Measurements from ENCODE around the gene SOCS2. TPM values are rescaled to one million over a fixed set of nuclear protein-coding genes. Genes with fewer than 3 reads are reported as not detected.

SOCS2 gene
- 10 to 100 TPM; 21.4 to 25.5 TPM for total RNA-seq

- no peak for DNase-seq (ENCODE audit: low spot score)
- H3K4me1 ChIP-seq: peaks cover 0 to 8% of the 10 kb centered on the region in 2 donors
- no peaks in the 10 kb centered on the region for H3K9me3 ChIP-seq
- peak within 1 kb of the TSS; percentile 88 to 93 for H3K27ac ChIP-seq
- TF ChIP-seq, protein P1, sequence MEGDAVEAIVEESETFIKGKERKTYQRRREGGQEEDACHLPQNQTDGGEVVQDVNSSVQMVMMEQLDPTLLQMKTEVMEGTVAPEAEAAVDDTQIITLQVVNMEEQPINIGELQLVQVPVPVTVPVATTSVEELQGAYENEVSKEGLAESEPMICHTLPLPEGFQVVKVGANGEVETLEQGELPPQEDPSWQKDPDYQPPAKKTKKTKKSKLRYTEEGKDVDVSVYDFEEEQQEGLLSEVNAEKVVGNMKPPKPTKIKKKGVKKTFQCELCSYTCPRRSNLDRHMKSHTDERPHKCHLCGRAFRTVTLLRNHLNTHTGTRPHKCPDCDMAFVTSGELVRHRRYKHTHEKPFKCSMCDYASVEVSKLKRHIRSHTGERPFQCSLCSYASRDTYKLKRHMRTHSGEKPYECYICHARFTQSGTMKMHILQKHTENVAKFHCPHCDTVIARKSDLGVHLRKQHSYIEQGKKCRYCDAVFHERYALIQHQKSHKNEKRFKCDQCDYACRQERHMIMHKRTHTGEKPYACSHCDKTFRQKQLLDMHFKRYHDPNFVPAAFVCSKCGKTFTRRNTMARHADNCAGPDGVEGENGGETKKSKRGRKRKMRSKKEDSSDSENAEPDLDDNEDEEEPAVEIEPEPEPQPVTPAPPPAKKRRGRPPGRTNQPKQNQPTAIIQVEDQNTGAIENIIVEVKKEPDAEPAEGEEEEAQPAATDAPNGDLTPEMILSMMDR (IDR thresholded peaks at IDR 0.05): no peak
- H3K36me3 ChIP-seq: peaks cover 11% of the 10 kb centered on the region
- H3K27me3 ChIP-seq: no peaks in the 10 kb centered on the region
- peak within 1 kb of the TSS; percentile 74 to 79 for H3K4me3 ChIP-seq
Measured at GRCh38 chr12:93571925-93572711, at the start of gene SOCS2. Gene SOCS2 (plus strand): TSS chr12:93572675. CDS start chr12:93572898, 223 bp downstream.

GRCh38 chr12:93524386-93525133 is 47.9 kb upstream of the SOCS2 start:
- TF ChIP-seq, protein P1 (IDR thresholded peaks at IDR 0.05): no peak
- Histone ChIP-seq H3K27ac (no peak overlapping the region), H3K9me3 (no peaks in the 10 kb centered on the region), H3K27me3 (no peaks in the 10 kb centered on the region), H3K4me1 (peaks cover 0 to 4% of the 10 kb centered on the region in 2 donors), H3K4me3 (no peak overlapping the region), H3K36me3 (no peaks in the 10 kb centered on the region)
- DNase-seq (ENCODE audit: low spot score): no peak

DNA sequence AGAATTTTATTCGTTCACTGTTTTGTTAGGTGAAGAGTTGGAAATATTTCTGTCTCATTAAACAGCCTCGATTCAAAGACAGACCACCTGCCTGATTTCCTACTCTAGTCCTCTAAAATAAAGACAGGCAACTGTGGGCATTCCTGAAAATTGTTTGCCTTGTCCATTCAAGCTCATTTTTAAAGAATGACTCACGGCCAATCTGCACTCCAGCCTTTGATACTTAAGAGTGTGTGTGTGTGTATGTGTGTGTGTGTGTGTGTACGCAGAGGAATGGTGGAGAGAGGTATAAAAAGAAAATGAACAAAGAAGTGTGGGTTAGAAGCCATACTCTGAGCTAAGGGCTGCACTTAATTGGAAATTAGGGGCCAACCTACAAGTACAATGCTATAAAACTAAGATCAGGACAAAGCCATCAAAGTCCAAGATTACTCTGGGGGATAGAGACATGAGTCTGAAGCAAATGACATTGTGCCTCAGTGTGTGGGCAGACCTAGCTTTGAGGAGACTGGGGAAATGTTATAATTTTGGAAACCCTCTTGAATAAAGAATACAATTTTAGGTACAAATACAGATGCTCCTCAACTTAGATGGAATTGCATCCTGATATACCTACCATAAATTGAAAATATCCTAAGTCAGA is 45.6 kb upstream of the SOCS2 start:
- no peaks in the 10 kb centered on the region for H3K4me1 ChIP-seq
- H3K4me3 ChIP-seq: no peak overlapping the region
- H3K27ac ChIP-seq: no peak overlapping the region
- no peak for DNase-seq (ENCODE audit: low spot score)
- TF ChIP-seq, protein P1 (IDR thresholded peaks at IDR 0.05): no peak
- H3K9me3 ChIP-seq: no peaks in the 10 kb centered on the region
- no peaks in the 10 kb centered on the region for H3K36me3 ChIP-seq
- no peaks in the 10 kb centered on the region for H3K27me3 ChIP-seq

- no peaks in the 10 kb centered on the region for H3K4me1 ChIP-seq
- TF ChIP-seq, protein P1 (IDR thresholded peaks at IDR 0.05): no peak
- no peak overlapping the region for H3K27ac ChIP-seq
- H3K36me3 ChIP-seq: no peaks in the 10 kb centered on the region
- DNase-seq (ENCODE audit: low spot score): no peak
- no peaks in the 10 kb centered on the region for H3K9me3 ChIP-seq
- no peaks in the 10 kb centered on the region for H3K27me3 ChIP-seq
- no peak overlapping the region for H3K4me3 ChIP-seq
Measured at GRCh38 chr12:93530358-93530757, 42.1 kb upstream of the SOCS2 start.

GRCh38 chr12:93533310-93533709 is 39.2 kb upstream of the SOCS2 start:
- Histone ChIP-seq H3K27ac (no peak overlapping the region), H3K9me3 (no peaks in the 10 kb centered on the region), H3K27me3 (no peaks in the 10 kb centered on the region), H3K4me3 (no peak overlapping the region), H3K36me3 (no peaks in the 10 kb centered on the region), H3K4me1 (peaks cover 0 to 5% of the 10 kb centered on the region in 2 donors)
- no peak for DNase-seq (ENCODE audit: low spot score)
- TF ChIP-seq, protein P1 (IDR thresholded peaks at IDR 0.05): no peak

Data from right atrium auricular region (tissue), 2 donors.